ENCODE measurements around the gene IFRD2.
A peak's percentile ranks its signal among the peaks of the same experiment; 100 is the strongest.
"Not testable (repeated sequence)": the region's sequence is repeated elsewhere in the genome, so short reads cannot be mapped to it uniquely, and the experiment has no call there.

Gene IFRD2

DNA sequence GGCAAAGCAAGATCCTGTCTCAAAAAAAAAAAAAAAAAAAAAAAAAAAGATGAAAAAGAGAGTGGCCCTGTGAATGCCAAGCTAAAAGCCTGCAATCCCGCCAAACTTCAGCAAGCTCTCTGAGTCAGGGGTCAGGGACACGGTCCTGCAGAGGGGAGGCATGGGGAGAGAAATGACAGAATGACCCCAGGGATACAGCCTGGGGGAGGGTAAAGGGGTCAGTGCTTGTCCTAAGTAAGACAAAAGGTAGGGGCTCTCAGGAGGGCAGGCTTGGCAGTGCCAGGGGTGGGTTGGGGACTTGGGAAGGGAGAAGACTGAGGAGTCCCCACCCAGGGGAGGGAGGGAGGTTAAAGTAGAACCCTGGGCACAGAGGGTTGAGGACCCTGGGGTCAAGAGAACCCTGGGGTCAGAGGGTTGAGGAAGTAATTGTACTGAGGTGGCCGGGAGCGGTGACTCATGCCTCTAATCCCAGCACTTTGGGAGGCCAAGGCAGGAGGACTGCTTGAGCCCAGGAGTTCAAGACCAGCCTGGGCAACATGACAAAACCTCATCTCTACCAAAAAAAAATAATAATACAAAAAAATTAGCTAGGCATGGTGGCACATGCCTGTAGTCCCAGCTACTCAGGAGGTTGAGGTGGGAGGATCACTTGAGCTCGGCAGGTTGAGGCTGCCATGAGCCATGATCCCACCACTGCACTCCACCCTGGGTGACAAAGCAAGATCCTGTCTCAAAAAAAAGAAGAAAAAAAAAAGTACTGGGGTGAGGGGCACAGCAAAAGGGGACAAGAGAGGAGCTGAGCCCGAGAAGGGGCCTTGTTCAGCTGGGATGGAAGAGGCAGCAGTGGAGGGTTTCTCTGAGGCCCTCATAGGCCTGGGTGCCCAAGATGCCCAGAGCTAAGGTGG lies 28.5 kb downstream of the IFRD2 start:
- H3K36me3 Mint-ChIP-seq (ENCODE audit: low read depth) = no peaks in the 10 kb centered on the region
- no peak for DNase-seq
- peaks cover 20% of the 10 kb centered on the region for H3K27me3 Mint-ChIP-seq
- no peak overlapping the region for H3K27ac Mint-ChIP-seq
- peaks cover 4% of the 10 kb centered on the region for H3K4me1 Mint-ChIP-seq
- no peak for ATAC-seq
- no peaks in the 10 kb centered on the region for H3K9me3 Mint-ChIP-seq
- no peak overlapping the region for H3K4me3 Mint-ChIP-seq

DNA sequence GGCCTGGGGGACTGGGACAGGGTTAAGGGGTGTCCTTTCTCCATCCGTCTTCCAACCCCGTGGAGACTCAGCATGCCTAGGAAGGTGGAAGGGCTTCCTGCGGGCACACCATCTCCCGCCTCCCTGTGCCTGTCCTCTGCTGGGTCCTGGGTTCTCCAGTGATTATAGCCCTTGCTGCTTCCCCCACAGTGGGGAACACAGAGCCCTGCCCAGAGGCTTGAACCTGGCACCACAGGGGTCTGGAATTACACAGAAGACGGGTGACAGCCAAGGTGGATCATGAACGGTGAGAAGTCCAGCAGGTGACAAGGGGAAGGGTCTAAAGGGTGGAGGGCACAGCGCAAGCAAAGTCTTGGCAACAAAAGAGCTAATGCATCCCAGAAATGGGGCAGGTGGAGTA lies 29.5 kb downstream of the IFRD2 start:
- peaks cover 12% of the 10 kb centered on the region for H3K27me3 Mint-ChIP-seq

DNA sequence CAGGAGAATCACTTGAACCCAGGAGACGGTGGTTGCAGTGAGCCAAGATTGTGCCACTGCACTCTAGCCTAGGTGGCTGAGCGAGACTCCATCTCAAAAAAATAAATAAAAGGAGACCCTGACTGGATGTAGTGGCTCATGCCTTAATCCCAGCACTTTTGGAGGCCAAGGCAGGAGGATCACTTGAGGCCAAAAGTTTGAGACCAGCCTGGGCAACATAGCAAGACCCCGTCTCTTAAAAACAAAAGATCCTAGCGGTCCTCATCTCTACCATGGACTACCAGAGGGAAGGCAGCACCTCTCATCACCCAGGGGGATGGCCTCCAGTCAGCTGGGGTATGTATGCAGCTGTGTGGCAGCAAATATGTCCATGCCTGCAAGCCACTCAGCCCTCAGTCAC lies 30.0 kb downstream of the IFRD2 start:
- not testable (repeated sequence) for H3K4me1 Mint-ChIP-seq; H3K36me3 Mint-ChIP-seq (ENCODE audit: low read depth); H3K9me3 Mint-ChIP-seq; H3K4me3 Mint-ChIP-seq; H3K27ac Mint-ChIP-seq; DNase-seq; ATAC-seq
- peaks cover 11% of the 10 kb centered on the region for H3K27me3 Mint-ChIP-seq

More for the DNA sequence above, 29.5 kb downstream of the IFRD2 start:
- no peaks in the 10 kb centered on the region for H3K9me3 Mint-ChIP-seq
- DNase-seq (no peak), ATAC-seq (no peak)
- H3K4me3 Mint-ChIP-seq = no peak overlapping the region
- H3K4me1 Mint-ChIP-seq = peaks cover 4% of the 10 kb centered on the region
- H3K27ac Mint-ChIP-seq = no peak overlapping the region
- H3K36me3 Mint-ChIP-seq (ENCODE audit: low read depth) = no peaks in the 10 kb centered on the region

DNA sequence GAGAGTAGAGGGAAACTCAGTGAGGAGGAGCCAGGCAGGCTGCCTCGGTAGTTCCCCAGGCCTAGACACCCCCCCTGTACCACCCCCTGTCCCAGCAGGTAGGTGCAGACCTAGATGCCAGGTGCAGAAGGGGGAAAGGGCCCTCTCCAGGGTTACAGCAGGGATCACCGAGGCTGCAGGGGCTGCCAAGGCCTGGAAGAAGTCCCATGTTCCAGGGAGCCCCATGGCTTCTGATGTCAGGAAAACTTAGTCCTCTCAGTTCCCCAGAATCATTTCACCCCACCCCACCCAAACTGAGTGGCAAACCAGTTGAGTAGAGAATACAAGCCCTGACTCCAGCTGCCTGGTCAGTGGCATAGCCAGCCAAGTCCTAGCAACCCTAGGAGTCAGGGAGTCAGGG lies 30.7 kb downstream of the IFRD2 start:
- Mint-ChIP-seq H3K4me1 (peaks cover 4% of the 10 kb centered on the region), H3K36me3 (ENCODE audit: low read depth) (peaks cover 10% of the 10 kb centered on the region), H3K27me3 (peaks cover 4% of the 10 kb centered on the region), H3K9me3 (no peaks in the 10 kb centered on the region), H3K27ac (no peak overlapping the region), H3K4me3 (no peak overlapping the region)
- ATAC-seq (no peak), DNase-seq (no peak)

DNA sequence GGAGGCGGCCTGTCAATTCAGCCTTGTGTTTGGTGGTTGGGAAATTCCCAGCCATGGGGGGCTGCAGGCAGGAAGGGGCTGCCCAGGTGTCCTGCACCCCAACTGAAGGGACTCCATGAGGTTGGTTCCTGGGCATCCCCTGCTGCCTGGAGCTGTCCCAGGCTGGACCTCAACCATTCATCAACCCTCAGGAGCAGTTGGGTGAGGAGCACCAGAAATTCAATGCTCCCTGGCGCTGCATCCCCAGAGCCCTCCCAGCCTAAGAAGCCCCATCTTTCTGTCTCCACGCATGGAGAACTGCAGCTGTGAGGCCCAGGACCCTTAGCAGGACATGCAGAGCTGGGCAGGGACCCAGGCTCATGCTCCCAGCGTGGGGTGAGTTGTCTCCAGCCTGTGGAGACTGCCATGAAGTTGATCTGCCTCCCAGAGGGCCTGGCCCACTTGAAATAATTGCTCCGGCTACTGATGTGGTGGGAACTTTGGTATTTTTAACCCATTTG lies 31.2 kb downstream of the IFRD2 start:
- ATAC-seq = no peak
- no peaks in the 10 kb centered on the region for H3K9me3 Mint-ChIP-seq
- peaks cover 12% of the 10 kb centered on the region for H3K36me3 Mint-ChIP-seq (ENCODE audit: low read depth)
- DNase-seq = no peak
- no peak overlapping the region for H3K27ac Mint-ChIP-seq
- peaks cover 4% of the 10 kb centered on the region for H3K27me3 Mint-ChIP-seq
- H3K4me1 Mint-ChIP-seq = peaks cover 4% of the 10 kb centered on the region
- H3K4me3 Mint-ChIP-seq = peak overlapping the region; percentile 65

DNA sequence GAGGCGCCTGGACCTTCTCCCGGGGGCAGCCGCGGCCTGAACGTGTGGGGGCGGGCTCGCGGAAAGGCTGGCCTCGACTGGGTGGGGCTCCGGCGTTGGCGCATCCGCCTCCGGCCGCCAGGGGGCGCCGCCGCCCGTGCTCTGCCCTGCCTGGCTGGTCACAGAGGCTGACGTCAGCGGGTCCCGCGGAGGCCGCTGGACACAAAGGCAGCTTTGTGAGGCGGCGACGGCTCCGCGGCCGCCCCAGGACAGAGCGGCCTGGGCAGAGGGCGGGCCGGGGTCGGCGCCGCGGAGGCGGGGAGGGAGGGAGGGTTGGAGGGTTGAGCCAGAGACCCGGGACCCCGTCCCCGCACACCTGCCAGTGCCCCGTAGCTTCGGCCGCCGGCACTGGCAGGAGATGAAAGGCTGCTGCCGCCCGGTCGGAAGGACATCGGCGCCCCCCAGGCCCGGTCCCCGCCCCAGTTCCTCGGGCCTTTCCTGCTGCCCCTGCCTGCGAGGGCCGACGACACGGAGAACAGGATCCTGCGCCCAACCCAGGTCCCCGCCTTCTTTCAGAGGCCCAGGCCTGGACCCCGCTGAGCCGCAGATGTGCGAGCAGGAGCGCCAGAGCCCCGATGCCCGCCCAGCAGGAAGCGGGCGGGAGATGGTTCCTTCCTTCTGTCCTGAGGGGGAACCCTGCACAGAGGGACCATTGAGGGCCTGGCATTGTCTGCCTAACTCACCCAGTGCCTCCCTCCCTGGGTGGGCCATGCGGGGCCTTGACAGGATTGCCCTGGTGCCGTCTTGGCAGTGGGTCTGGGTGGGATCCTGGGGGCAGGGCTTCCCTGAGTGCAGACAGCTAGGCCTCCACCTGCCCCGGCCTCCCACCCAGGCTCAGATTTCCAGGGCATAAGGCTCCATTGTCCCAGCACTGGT lies 31.9 kb downstream of the IFRD2 start:
- Mint-ChIP-seq H3K4me3 (peak overlapping the region; percentile 65), H3K9me3 (no peaks in the 10 kb centered on the region), H3K27me3 (no peaks in the 10 kb centered on the region), H3K36me3 (ENCODE audit: low read depth) (peaks cover 12% of the 10 kb centered on the region), H3K4me1 (peaks cover 4% of the 10 kb centered on the region), H3K27ac (peak overlapping the region; percentile 56)
- DNase-seq (peak; percentile 88), ATAC-seq (peak; percentile 94)

DNA sequence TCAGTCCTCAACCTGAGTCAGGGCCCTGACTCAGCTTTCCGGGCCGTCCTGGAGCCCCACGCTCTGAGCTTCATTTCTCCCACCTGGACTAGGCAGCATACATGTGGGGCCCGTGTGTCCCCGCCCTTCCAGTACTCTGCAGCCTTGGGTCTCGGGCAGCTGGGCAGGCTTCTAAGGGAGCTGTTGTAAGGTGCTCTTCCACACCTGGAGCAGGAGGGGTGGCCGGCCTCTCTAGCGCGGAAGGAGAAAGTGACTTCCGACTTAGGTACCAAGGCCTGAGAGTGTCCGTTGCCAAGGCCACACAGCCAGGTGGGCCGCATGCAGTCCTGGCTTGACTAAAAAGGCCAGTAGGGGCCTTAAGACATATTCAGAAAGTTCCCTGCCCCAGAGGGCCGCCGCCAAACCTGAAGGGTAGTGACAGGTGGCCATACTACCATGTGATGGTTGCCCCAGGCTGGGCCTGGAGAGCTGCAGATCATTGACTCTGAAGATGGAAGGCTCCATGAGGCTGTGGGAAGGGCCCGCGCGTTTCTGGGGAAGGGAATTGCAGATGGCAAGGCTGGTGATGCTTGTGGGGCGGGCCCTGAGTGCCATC lies 32.7 kb downstream of the IFRD2 start:
- DNase-seq (no peak), ATAC-seq (no peak)
- no peaks in the 10 kb centered on the region for H3K9me3 Mint-ChIP-seq
- H3K27me3 Mint-ChIP-seq = no peaks in the 10 kb centered on the region
- peaks cover 12% of the 10 kb centered on the region for H3K36me3 Mint-ChIP-seq (ENCODE audit: low read depth)
- H3K27ac Mint-ChIP-seq = peak overlapping the region; percentile 56
- peaks cover 4% of the 10 kb centered on the region for H3K4me1 Mint-ChIP-seq
- peak overlapping the region; percentile 65 for H3K4me3 Mint-ChIP-seq

DNA sequence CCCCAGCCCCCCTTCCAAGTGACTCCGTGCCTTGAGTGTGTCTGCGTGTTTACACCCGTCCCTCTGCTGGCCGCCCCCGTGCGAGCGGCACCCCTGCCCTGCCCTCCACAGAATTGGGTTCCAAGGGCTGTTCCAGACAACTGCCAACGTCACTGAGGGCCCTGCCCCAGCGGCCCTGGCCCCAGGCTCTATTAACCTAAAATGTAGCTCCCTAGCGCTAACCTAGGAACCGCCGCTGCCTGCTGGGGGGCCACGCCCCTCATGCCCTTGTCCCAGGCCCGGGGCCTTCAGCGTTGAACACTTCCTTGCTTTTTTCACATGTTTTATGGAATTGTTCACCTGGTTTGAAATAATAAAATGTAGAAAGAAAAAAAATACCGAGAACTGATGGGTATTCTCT lies 33.2 kb downstream of the IFRD2 start:
- no peaks in the 10 kb centered on the region for H3K27me3 Mint-ChIP-seq
- H3K36me3 Mint-ChIP-seq (ENCODE audit: low read depth) = peaks cover 12% of the 10 kb centered on the region
- DNase-seq = no peak
- H3K9me3 Mint-ChIP-seq = no peaks in the 10 kb centered on the region
- H3K27ac Mint-ChIP-seq = no peak overlapping the region
- H3K4me1 Mint-ChIP-seq = peaks cover 4% of the 10 kb centered on the region
- H3K4me3 Mint-ChIP-seq = no peak overlapping the region
- no peak for ATAC-seq

DNA sequence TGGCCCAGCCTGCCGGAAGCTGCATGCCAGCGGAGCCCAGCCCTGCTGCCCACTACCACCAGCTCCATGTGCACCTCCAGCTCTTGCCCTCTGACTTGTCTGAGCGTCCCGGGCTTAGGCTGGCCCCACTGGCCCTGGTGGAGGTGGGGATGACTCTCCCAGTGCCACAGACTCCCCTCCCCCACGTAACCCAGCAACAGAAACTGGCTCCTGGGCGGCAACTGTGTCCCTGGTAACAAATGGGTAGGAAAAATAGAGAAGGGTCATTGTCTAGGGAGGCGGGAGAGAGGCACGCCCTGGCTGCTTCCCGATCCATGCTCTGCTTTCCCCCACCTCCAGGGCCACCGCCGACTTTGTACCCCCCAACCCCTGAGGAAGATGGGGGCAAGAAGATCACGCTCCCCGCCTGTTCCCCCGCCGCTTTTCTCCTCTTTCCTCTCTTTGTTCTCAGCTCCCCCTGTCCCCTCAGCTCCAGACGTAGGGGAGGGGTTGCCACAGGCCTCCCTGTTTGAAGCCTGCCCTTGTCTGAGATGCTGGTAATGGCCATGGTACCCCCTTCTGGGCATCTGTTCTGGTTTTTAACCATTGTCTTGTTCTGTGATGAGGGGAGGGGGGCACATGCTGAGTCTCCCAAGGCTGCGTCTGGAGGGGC lies 34.1 kb downstream of the IFRD2 start:
- H3K4me3 Mint-ChIP-seq = no peak overlapping the region

DNA sequence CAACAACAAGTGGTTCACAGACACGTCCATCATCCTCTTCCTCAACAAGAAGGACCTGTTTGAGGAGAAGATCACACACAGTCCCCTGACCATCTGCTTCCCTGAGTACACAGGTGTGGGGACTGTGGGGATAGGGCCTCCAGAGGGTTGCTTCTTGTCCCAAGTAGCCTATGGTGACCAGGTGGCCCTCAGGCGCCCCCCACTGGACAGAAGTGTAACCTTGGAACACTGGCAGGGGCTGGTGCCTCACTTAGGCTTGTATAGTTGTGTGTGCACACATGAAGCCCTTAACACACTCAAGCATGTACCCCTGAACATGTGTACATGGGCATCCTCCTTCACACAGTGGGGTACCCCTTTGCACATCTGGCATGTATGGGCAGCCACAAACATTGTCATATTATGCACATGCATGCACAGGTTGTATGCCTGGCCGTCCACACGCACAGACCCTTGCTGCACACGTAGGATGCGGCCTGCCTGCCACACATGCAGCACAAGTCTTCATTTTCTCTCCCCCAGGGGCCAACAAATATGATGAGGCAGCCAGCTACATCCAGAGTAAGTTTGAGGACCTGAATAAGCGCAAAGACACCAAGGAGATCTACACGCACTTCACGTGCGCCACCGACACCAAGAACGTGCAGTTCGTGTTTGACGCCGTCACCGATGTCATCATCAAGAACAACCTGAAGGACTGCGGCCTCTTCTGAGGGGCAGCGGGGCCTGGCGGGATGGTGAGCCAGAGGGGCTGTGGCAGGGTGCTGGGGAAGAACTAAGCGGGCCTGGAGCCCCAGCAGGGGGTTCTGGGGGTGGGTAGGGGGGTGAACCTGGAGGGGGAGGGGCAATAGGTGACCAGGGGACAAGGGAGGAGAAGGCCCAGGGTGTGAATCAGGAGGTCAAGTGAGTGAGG lies 35.0 kb downstream of the IFRD2 start:
- ATAC-seq = no peak

More for the DNA sequence above, 34.1 kb downstream of the IFRD2 start:
- DNase-seq = no peak
- peaks cover 6% of the 10 kb centered on the region for H3K4me1 Mint-ChIP-seq
- H3K27me3 Mint-ChIP-seq = no peaks in the 10 kb centered on the region
- no peaks in the 10 kb centered on the region for H3K9me3 Mint-ChIP-seq
- no peak for ATAC-seq
- H3K36me3 Mint-ChIP-seq (ENCODE audit: low read depth) = peaks cover 12% of the 10 kb centered on the region
- no peak overlapping the region for H3K27ac Mint-ChIP-seq

DNA sequence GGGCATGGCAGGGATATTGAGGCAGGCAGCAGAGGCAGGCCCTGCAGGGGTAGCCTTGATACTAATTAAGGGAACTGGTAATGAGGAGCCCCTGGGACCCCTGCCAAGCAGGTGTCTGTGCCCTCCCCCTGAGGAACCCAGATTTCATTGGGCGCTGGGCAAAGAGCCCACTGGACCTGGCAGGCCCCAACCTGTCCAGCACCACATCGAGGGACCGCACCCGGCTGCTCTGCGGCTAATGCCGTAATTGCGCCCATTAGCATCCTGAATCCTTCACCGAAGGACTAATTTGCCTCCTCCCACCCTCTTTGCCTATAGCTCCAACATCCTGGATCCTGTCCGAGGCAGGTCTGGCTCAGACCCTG lies 37.0 kb downstream of the IFRD2 start:
- Mint-ChIP-seq H3K27me3 (no peaks in the 10 kb centered on the region), H3K4me3 (no peak overlapping the region), H3K36me3 (ENCODE audit: low read depth) (peaks cover 20% of the 10 kb centered on the region), H3K9me3 (no peaks in the 10 kb centered on the region), H3K27ac (no peak overlapping the region), H3K4me1 (peaks cover 20% of the 10 kb centered on the region)
- ATAC-seq (no peak), DNase-seq (no peak)

More for the DNA sequence above, 35.0 kb downstream of the IFRD2 start:
- Mint-ChIP-seq H3K27ac (no peak overlapping the region), H3K27me3 (no peaks in the 10 kb centered on the region), H3K9me3 (no peaks in the 10 kb centered on the region), H3K4me1 (peaks cover 6% of the 10 kb centered on the region), H3K4me3 (no peak overlapping the region), H3K36me3 (ENCODE audit: low read depth) (peaks cover 12% of the 10 kb centered on the region)
- DNase-seq = peak; percentile 65

DNA sequence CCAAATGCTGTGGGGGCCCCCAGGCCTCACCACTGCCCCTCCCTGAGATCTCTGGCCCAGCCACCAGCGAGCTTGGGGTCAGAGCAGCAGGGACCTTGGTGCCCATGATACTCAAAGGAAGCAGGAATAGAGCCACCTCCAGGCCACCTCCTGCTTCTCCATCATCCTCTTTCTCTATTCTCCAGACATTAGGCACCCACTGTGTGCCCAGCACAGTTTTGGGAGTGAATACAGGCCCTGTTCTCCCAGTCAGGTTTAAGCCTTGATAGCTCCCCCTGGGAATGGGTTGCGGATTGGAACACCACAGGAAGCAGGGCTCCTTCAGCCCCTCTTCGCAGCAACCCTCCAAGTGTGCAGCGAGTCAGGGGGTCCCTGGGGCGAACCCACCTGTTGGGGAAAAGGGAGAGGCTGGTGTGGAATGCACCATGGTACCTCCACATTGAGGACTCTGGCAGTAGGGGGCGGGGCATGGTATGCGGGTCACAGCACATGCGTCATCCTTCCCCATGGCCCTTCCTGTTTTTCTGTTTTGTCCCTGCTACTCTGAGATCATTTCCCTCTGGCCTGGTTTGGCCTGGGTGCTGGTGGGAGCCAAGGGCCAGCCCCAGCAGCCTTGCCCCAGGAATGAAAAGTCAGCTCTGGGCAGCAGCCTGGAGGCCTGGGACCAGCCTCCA lies 37.5 kb downstream of the IFRD2 start:
- no peak for ATAC-seq
- H3K9me3 Mint-ChIP-seq = no peaks in the 10 kb centered on the region
- no peaks in the 10 kb centered on the region for H3K27me3 Mint-ChIP-seq
- H3K4me1 Mint-ChIP-seq = peaks cover 23% of the 10 kb centered on the region
- no peak for DNase-seq
- H3K4me3 Mint-ChIP-seq = no peak overlapping the region
- peak overlapping the region; percentile 31 for H3K27ac Mint-ChIP-seq
- H3K36me3 Mint-ChIP-seq (ENCODE audit: low read depth) = peaks cover 21% of the 10 kb centered on the region

DNA sequence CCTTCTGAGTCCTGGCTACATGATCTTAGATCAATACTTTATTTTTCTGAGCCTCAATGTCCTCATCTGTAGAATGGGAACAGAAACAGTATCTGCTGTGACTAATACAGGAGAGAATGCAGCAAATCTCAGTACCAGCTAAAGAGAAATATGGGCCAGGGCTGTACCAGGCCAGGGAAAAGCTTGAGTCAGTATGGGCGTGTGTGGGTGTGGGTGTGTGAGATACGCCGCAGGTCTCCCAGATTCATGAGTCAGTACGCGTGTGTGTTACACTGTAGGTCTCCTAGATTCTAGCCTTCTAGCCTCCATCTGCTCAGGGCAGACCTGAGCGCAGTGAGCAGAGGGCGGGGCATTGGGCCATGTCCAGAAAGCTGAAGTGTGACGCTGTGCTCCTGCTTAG lies 41.0 kb downstream of the IFRD2 start:
- Mint-ChIP-seq H3K9me3 (no peaks in the 10 kb centered on the region), H3K27ac (peak overlapping the region; percentile 80), H3K4me1 (peaks cover 45% of the 10 kb centered on the region), H3K4me3 (no peak overlapping the region), H3K36me3 (ENCODE audit: low read depth) (peaks cover 13% of the 10 kb centered on the region), H3K27me3 (no peaks in the 10 kb centered on the region)
- DNase-seq = peak; percentile 52
- ATAC-seq = peak; percentile 23
